GM12874 (cell line): ENCODE data around the gene MRPL34.
A peak's percentile ranks its signal among the peaks of the same experiment; 100 is the strongest.

Experiments
- CTCF ChIP-seq: IDR thresholded peaks from 2 replicates; pipeline ENCODE4 v1.5.1; 2011; ENCODE audit warnings: low read depth, mild to moderate bottlenecking, control low read depth, low read length, moderate library complexity; ENCODE audit not compliant: insufficient read depth

Gene MRPL34

DNA sequence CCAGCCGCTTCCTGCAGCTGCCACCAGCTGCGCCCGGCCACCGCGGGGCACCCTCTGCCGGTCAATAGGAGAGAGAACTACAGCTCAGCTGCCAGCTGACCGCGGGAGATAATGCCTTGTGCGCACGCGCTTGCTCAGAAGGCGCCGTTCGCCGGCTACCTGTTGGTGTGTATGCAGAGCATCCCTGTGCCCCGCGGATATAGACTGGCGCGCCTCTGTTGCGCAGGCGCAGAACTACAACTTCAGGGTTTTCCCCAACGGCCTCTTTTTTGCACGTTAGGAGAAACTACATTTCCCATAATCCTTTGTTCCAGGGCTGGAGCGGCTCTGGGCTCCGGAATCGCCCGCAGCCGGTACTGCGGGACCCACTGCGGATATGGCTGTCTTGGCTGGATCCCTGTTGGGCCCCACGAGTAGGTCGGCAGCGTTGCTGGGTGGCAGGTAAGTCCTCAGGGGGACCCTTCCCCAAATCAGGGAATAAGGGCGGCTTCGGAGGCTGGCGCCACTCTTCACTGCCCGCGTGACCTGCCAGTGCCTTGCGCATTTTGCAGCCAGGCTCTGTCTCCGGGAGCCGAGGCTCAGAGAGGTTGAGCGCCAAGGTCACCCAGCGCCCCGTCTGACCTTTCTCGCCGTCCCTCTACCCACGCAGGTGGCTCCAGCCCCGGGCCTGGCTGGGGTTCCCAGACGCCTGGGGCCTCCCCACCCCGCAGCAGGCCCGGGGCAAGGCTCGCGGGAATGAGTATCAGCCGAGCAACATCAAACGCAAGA lies at the start of gene MRPL34:
Gene MRPL34, plus strand, starts transcription at position 356 of the 768 bp plus-strand sequence. Its CDS starts 21 bp downstream, at position 377.
- TF ChIP-seq CTCF = peak; percentile 87

DNA sequence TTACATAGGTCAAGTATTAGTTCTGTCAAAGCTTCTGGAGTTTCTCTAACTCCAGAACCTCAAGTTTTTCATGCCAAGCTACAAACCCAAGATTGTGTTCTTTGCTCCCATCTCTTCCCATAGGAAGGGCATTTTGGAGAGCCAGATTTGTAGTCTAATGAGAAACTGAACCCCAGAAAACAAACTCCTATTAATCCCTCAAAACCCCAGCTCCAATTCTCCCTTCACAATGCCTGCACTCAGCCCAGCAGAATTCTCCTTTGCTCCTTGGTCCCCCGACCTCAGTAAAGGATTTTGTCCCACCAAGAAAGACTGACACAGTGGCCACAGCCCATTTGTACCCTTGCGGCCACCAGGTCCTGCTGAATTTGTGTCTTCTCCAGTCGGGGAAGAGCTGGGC lies 49.5 kb upstream of the MRPL34 start:
- no peak for TF ChIP-seq CTCF

DNA sequence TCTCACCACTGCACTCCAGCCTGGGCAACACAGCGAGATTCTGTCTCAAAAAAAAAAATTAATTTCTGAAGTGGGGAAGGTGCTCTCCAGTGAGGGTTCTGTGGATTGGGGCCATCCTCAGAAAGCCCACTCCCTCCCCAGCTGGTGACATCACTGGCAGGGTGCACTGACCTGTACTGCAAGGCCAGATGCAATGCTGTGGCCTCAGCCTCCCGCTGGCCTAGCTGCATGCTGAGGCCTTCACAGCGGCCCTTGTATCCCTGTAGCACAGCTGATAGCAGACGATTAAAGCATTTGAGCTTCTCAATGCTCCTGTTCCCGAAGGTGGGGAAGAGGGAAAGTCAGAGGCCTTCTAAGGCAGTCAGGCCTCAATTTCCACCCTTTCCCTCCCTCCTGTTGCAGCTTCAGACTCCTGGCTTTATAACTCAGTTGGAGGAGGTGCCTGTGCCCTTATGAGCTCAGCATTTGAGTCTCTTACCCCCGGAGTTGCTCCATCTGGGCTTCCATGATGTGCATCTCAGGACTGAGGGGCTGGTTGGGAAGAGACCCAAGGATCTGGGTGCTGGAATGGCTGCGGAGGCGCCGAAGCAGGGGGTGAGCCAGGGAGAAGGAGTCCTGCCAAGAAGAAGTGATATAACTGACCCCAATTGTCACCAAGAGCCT lies 46.4 kb upstream of the MRPL34 start:
- no peak for TF ChIP-seq CTCF

GRCh38 chr19:17259934-17260333 lies 45.7 kb upstream of the MRPL34 start:
- no peak for TF ChIP-seq CTCF

DNA sequence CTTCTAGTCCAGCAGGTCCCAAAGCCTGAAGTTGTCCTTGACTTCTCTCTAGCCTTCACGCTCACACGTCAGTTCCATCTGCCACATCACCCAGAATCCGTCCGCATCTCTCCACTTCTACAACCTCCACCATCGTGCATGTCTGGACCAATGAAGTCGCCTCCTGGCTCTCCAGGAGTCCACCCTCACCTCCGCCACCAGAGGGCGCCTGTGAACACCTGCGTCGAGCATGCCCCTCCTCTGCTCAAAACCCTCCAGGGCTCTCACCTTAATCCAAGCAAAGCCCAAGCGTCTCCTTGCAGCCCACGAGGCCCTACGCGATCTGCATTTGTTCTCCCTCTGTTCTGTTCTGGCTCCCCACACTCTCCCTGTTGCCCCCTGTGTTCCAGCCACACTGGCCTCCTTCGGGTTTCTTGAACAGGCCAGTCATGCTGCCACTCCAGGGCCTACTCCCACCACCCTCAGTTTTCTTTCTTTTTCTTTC lies 44.8 kb upstream of the MRPL34 start:
- peak; percentile 98 for TF ChIP-seq CTCF

DNA sequence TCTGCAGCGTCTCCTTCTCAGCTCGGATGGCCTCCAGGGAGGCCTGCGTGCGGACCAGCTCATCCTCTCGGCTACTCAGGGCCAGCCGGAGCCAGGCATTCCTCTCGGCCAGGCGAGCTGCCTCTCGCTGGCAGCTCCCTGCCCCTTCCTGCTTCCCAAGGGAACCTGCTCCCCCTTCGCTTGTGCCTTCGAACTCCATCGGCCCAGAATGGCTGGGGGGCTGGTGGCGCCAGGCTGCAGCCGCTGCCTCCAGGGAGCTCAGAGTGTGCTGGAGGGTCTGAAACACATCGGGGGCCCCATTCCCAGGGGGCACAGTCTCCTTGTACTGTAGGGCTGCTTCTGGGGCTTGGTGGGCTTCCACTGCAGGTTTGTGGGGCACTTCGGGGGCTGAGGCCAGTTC lies 43.1 kb upstream of the MRPL34 start:
- TF ChIP-seq CTCF = no peak

DNA sequence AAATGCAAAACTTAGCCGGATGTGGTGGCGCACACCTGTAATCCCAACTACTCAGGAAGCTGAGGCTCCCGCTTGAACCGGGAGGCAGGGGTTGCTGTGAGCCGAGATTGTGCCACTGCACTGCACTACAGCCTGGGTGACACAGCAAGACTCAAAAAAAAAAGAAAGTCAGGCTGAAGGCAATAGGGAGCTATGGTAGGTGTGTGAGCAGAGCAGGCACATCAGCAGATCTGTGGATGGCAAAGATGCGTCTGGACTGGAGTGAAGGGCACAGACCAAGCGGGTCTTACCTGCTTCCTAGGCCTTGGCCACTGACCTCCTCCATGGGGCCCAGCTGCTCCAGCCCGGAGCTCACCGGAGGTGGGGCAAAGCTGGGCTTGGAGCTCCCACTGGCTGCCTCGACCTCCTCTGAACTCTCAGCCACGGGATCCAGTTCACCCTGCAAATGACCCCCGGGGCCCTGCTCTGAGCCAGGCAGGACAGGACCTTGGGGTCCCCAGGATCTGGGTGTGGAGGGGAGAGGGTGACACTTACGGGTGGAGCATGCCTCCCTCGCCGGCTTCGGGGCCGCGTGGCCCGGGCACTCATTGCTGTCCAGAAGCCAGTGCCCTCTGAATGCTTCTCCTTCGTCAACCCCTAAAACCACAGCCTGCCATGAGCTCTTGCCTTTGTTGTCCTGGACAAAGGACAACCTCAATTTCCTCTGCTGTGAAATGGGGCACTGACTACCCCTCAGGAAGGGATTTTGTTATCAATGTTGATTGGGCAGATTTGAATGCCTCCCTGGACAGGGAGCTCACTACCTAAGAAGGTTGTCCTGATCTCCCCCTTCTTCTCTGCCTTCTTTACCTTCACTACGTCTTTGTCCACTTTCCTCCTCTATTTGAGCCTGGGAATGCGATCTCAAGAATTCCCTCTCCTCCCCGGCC lies 41.7 kb upstream of the MRPL34 start:
- no peak for TF ChIP-seq CTCF
